Esophagus squamous epithelium (tissue), 5 donors: ENCODE measurements around the gene MAGI1. TPM values are rescaled to one million over a fixed set of nuclear protein-coding genes. Genes with fewer than 3 reads are reported as not detected.

ENCODE experiments used
- DNase-seq: peaks from one replicate; lab custom pipeline; 2025; lab: John Stamatoyannopoulos, UW
- H3K27ac ChIP-seq, 4 donors: fragments of 200-600 bp; sonication (generic); one replicate each; pipeline ENCODE4 v1.5.1; 2016 to 2019; ENCODE audit warnings: mild to moderate bottlenecking in 1 of 4
- H3K27me3 ChIP-seq, 4 donors: fragments of 200-600 bp; sonication (generic); 1 replicate in 3 of 4; 2 replicates in 1 of 4; pipeline versions ENCODE4 v1.5.1 to v1.6.0; 2017 to 2021; ENCODE audit warnings: antibody characterized with exemption in 1 of 4
- H3K36me3 ChIP-seq, 3 donors: fragments of 200-600 bp; sonication (generic); one replicate each; pipeline ENCODE4 v1.5.1; 2016 to 2019
- H3K4me1 ChIP-seq, 3 donors: fragments of 200-600 bp; sonication (generic); one replicate each; pipeline ENCODE4 v1.5.1; 2017 to 2019
- H3K4me3 ChIP-seq, 4 donors: fragments of 200-600 bp; sonication (generic); 1 replicate in 3 of 4; 2 replicates in 1 of 4; pipeline ENCODE4 v1.5.1; 2016 to 2019; ENCODE audit warnings: mild to moderate bottlenecking in 2 of 4, moderate library complexity in 1 of 4
- H3K9me3 ChIP-seq, 3 donors: fragments of 200-600 bp; sonication (generic); one replicate each; pipeline ENCODE4 v1.5.1; 2016 to 2019
- CTCF ChIP-seq, 6 experiments: fragments of 450-650 bp in 4 of 6; fragments of 200-600 bp in 2 of 6; sonication (generic) in 2 of 6; IDR thresholded peaks; one replicate each; pipeline ENCODE4 v1.5.1; 2016 to 2019; ENCODE audit warnings: antibody characterized with exemption in 6 of 6, mild to moderate bottlenecking in 4 of 6, moderate library complexity in 4 of 6
- POLR2A ChIP-seq, 4 donors: fragments of 450-650 bp; IDR thresholded peaks; one replicate each; pipeline ENCODE4 v1.6.1; 2017; ENCODE audit warnings: antibody characterized with exemption in 4 of 4, mild to moderate bottlenecking in 4 of 4, moderate library complexity in 3 of 4
- WGBS, 2 donors: methylation state at CpG; one replicate each; pipeline ENCODE4 v1.1.5; 2018; 5-methylcytosine and 5-hydroxymethylcytosine counted together
- intact Hi-C: fragments of 100-400 bp; cut with DNase I; formaldehyde crosslinking; loops from one replicate; pipeline ENCODE4 v1.15.0; 2022
- total RNA-seq, 4 donors: library from RNA; depleted of rRNA; stranded (reverse); fragments of >200 nt; gene quantifications; one replicate each; pipeline ENCODE4 v1.1.0, GENCODE V29; 2016
- donor health status: DM: yes; HTN: yes; CAD: no.

The MAGI1 gene
- total RNA-seq, 4 donors from 2014 or later = 12.0 to 28.2 (median 21.1) TPM

- no peaks in the 10 kb centered on the region for H3K27me3 ChIP-seq
- no peaks in the 10 kb centered on the region for H3K9me3 ChIP-seq
- H3K4me1 ChIP-seq = no peaks in the 10 kb centered on the region
- no peaks in the 10 kb centered on the region for H3K36me3 ChIP-seq
- intact Hi-C loops = no loop called here
- H3K27ac ChIP-seq = no peak overlapping the region
- WGBS, 2 donors = 46 to 75% methylated on average over 2 of the region's 2 CpGs
- TF ChIP-seq CTCF (IDR thresholded peaks at IDR 0.05) = peak in 1 of 6 experiments; percentile 15
- TF ChIP-seq POLR2A (IDR thresholded peaks at IDR 0.05) = no peak
- H3K4me3 ChIP-seq = no peak overlapping the region
- no peak for DNase-seq
These were observed 626.1 kb downstream of the MAGI1 start for GRCh38 chr3:65412588-65412987.

GRCh38 chr3:65411367-65411766 lies 627.4 kb downstream of the MAGI1 start:
- DNase-seq = no peak
- 47 to 57% methylated on average over 3 of the region's 3 CpGs for WGBS, 2 donors
- H3K27me3 ChIP-seq = no peaks in the 10 kb centered on the region
- no peak overlapping the region for H3K4me3 ChIP-seq
- no peak overlapping the region for H3K27ac ChIP-seq
- H3K4me1 ChIP-seq = no peaks in the 10 kb centered on the region
- no peak for TF ChIP-seq POLR2A (IDR thresholded peaks at IDR 0.05)
- TF ChIP-seq CTCF (IDR thresholded peaks at IDR 0.05) = no peak
- H3K9me3 ChIP-seq = no peaks in the 10 kb centered on the region
- intact Hi-C loops = no loop called here
- H3K36me3 ChIP-seq = no peaks in the 10 kb centered on the region

GRCh38 chr3:65409176-65409569 lies 629.5 kb downstream of the MAGI1 start:
- no peak overlapping the region for H3K4me3 ChIP-seq
- H3K27ac ChIP-seq = peak overlapping the region in 2 of 4 donors; percentile 3 to 17
- no peaks in the 10 kb centered on the region for H3K4me1 ChIP-seq
- no peak for DNase-seq
- 40 to 58% methylated on average over 3 of the region's 3 CpGs for WGBS, 2 donors
- no peak for TF ChIP-seq CTCF (IDR thresholded peaks at IDR 0.05)
- TF ChIP-seq POLR2A (IDR thresholded peaks at IDR 0.05) = no peak
- intact Hi-C loops = no loop called here
- H3K9me3 ChIP-seq = no peaks in the 10 kb centered on the region
- H3K27me3 ChIP-seq = no peaks in the 10 kb centered on the region
- H3K36me3 ChIP-seq = no peaks in the 10 kb centered on the region

GRCh38 chr3:65408531-65409175 lies 630.1 kb downstream of the MAGI1 start:
- no peak for DNase-seq
- no peaks in the 10 kb centered on the region for H3K9me3 ChIP-seq
- no peak for TF ChIP-seq POLR2A (IDR thresholded peaks at IDR 0.05)
- no peak for TF ChIP-seq CTCF (IDR thresholded peaks at IDR 0.05)
- no peaks in the 10 kb centered on the region for H3K27me3 ChIP-seq
- no peaks in the 10 kb centered on the region for H3K4me1 ChIP-seq
- H3K36me3 ChIP-seq = no peaks in the 10 kb centered on the region
- intact Hi-C loops = no loop called here
- WGBS, 2 donors = 82 to 83% methylated on average over 5 to 6 of the region's 6 CpGs
- no peak overlapping the region for H3K4me3 ChIP-seq
- peak overlapping the region in 2 of 4 donors; percentile 3 to 17 for H3K27ac ChIP-seq

GRCh38 chr3:65406470-65406869 lies 632.2 kb downstream of the MAGI1 start:
- H3K4me3 ChIP-seq = no peak overlapping the region
- peaks cover 0 to 6% (median 0%) of the 10 kb centered on the region in 3 donors for H3K4me1 ChIP-seq
- 83 to 93% methylated on average over 4 of the region's 4 CpGs for WGBS, 2 donors
- H3K27me3 ChIP-seq = no peaks in the 10 kb centered on the region
- no peak for TF ChIP-seq POLR2A (IDR thresholded peaks at IDR 0.05)
- no peak for TF ChIP-seq CTCF (IDR thresholded peaks at IDR 0.05)
- no peak overlapping the region for H3K27ac ChIP-seq
- no peaks in the 10 kb centered on the region for H3K36me3 ChIP-seq
- no peaks in the 10 kb centered on the region for H3K9me3 ChIP-seq
- intact Hi-C loops = no loop called here
- DNase-seq = no peak
